ENCODE measurements around the gene KANSL1. TPM values are rescaled to one million over a fixed set of nuclear protein-coding genes. Genes with fewer than 3 reads are reported as not detected.
A peak's percentile ranks its signal among the peaks of the same experiment; 100 is the strongest.

Gene KANSL1
- total and polyA plus RNA-seq, 5 donors from 2014 or later: 9.1 to 295 (median 11.3) TPM

DNA sequence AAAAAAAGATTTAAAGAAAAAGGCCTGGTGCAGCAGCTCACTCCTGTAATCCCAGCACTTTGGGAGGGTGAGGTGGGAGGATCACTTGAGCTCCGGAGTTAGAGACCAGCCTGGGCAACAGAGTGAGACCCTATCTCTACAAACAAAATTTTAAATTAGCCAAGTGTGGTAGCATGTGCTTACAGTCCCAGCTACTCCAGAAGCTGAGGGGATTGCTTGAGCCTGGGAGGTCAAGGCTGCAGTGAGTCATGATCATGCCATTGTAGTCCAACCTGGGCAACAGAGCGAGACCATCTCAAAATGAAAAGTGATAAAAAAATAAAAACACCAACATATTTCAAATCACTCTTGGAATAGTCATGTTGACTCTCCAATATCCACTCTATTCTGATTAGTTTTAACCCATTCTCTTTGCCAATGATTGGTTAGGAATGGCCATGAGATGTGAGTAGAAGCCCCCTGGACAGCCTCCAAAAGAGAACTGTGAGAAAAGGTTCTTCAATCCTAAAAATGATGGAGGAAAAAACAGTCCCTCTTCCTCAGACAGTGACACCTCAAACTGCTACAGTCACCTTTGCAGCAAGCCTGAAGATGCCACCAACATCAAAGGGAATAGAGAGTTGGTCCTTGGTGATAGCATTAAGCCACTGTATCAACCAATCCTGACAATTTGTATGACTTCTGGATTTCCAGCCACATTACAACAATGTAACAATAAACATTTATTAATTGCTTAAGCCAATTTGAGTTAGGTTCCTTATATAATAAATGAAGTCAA is 2.9 kb upstream of the KANSL1 start:
- H3K9me3 Mint-ChIP-seq: peaks cover 0 to 3% (median 0%) of the 10 kb centered on the region in 7 donors
- H3K36me3 Mint-ChIP-seq: peaks cover 7% of the 10 kb centered on the region
- H3K27ac Mint-ChIP-seq: peak overlapping the region; percentile 57 to 100 (median 91)
- Histone ChIP-seq H3K27ac (ENCODE audit: insufficient read depth, low read length, poor library complexity, severe bottlenecking) (peak overlapping the region; percentile 98), H3K4me1 (ENCODE audit: control insufficient read depth, insufficient read depth, low read length, poor library complexity, severe bottlenecking) (peaks cover 35% of the 10 kb centered on the region), H3K9me3 (ENCODE audit: control insufficient read depth in 2 of 2, low read length in 2 of 2) (no peaks in the 10 kb centered on the region), H3K36me3 (ENCODE audit: control insufficient read depth, insufficient read depth, low read length) (no peaks in the 10 kb centered on the region), H3K27me3 (ENCODE audit: control insufficient read depth, insufficient read depth, low read length) (no peaks in the 10 kb centered on the region), H3K4me3 (ENCODE audit: low read depth, low read length) (no peak overlapping the region)
- peaks cover 19 to 53% (median 43%) of the 10 kb centered on the region in 4 donors for H3K4me1 Mint-ChIP-seq
- ATAC-seq (ENCODE audit: low read depth in 2 of 2) (no peak), DNase-seq (no peak)
- peaks cover 14% of the 10 kb centered on the region for H3K27me3 Mint-ChIP-seq
- H3K4me3 Mint-ChIP-seq: peak overlapping the region in 3 of 4 donors; percentile 7 to 95 (median 59)

DNA sequence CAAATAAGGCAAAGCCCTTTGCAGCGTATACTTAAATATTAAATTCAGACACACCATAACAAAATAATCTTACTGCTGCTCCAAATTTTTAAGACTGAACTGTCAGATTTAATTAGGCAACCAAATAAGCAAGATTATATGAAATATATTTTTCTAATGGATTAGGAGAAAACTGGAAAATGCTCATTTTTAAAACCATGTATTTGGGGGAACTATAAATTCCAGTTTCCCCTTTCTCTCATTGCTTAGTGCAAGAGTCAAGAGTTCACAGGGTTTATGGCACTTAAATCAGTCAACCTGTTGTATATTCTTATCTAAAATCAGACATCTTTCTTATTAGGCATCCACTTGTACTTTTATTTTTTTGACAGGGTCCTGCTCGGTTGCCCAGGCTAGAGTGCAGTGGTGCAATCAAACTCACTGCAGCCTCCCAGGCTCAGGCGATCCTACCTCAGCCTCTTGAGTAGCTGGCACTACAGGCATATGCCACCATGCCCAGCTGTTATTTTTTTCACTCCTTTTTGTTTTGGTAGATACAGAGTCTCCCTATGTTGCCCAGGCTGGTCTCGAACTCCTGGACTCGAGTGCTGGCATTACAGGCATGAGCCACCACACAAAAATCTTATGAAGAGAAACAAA is 2.1 kb upstream of the KANSL1 start:
- H3K36me3 ChIP-seq (ENCODE audit: control insufficient read depth, insufficient read depth, low read length): no peaks in the 10 kb centered on the region
- peaks cover 14% of the 10 kb centered on the region for H3K27me3 Mint-ChIP-seq
- H3K9me3 Mint-ChIP-seq: peaks cover 0 to 3% (median 0%) of the 10 kb centered on the region in 7 donors
- H3K27ac ChIP-seq (ENCODE audit: insufficient read depth, low read length, poor library complexity, severe bottlenecking): peak overlapping the region; percentile 98
- H3K9me3 ChIP-seq (ENCODE audit: control insufficient read depth in 2 of 2, low read length in 2 of 2): no peaks in the 10 kb centered on the region
- peak overlapping the region; percentile 98 to 100 (median 99) for H3K27ac Mint-ChIP-seq
- H3K4me3 ChIP-seq (ENCODE audit: low read depth, low read length): peak overlapping the region; percentile 95
- peaks cover 24 to 55% (median 45%) of the 10 kb centered on the region in 4 donors for H3K4me1 Mint-ChIP-seq
- peak overlapping the region; percentile 83 to 95 (median 91) for H3K4me3 Mint-ChIP-seq
- no peaks in the 10 kb centered on the region for H3K27me3 ChIP-seq (ENCODE audit: control insufficient read depth, insufficient read depth, low read length)
- H3K36me3 Mint-ChIP-seq: peaks cover 7% of the 10 kb centered on the region
- no peak for DNase-seq
- H3K4me1 ChIP-seq (ENCODE audit: control insufficient read depth, insufficient read depth, low read length, poor library complexity, severe bottlenecking): peaks cover 41% of the 10 kb centered on the region
- ATAC-seq (ENCODE audit: low read depth in 2 of 2): no peak

DNA sequence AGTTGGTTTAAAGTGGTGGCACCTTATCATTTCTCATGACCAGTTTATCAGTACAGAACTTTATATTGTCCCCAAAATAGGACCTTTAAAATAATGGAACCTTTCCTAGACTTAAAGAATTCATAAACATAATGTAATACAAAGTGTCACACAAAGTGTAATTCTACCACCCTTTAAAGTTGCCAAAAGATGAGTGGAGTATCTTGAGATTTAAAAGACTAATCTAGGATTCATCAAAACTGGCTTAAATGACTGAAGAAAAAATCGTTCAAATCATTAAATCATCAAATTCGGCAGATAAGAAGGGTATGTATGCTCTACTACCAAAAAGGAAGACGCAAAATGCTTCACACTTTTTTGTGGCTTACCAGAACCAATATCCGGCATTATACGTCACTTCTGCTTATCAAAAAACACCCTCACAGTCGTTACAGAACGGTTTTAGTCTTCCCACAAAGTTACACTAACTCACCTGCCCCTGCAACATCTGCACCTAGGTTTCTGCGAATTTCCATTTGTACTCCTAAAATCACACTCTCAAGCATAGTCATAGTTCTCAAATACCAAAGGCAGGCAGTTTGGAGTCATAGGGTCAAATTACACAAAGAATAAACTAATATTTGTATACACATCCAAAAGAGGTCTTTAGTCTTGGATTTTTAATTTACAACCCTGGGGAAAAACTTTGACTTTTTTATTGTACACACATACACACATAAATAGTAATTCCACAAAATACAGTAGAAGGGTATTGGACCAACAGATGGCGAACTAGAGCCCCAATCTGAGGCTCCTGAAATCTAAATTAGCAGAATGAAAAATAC is 1.4 kb upstream of the KANSL1 start:
- Mint-ChIP-seq H3K9me3 (peaks cover 0 to 3% (median 0%) of the 10 kb centered on the region in 7 donors), H3K4me3 (peak overlapping the region; percentile 83 to 95 (median 91)), H3K4me1 (peaks cover 29 to 58% (median 47%) of the 10 kb centered on the region in 4 donors), H3K27ac (peak overlapping the region; percentile 98 to 100 (median 99)), H3K36me3 (peaks cover 7% of the 10 kb centered on the region), H3K27me3 (peaks cover 14% of the 10 kb centered on the region)
- Histone ChIP-seq H3K4me3 (ENCODE audit: low read depth, low read length) (peak overlapping the region; percentile 95), H3K27me3 (ENCODE audit: control insufficient read depth, insufficient read depth, low read length) (no peaks in the 10 kb centered on the region), H3K27ac (ENCODE audit: insufficient read depth, low read length, poor library complexity, severe bottlenecking) (peak overlapping the region; percentile 98), H3K36me3 (ENCODE audit: control insufficient read depth, insufficient read depth, low read length) (no peaks in the 10 kb centered on the region), H3K4me1 (ENCODE audit: control insufficient read depth, insufficient read depth, low read length, poor library complexity, severe bottlenecking) (peaks cover 49% of the 10 kb centered on the region), H3K9me3 (ENCODE audit: control insufficient read depth in 2 of 2, low read length in 2 of 2) (no peaks in the 10 kb centered on the region)
- DNase-seq (peak; percentile 67 to 95 (median 93)), ATAC-seq (ENCODE audit: low read depth in 2 of 2) (peak; percentile 36 to 41)

DNA sequence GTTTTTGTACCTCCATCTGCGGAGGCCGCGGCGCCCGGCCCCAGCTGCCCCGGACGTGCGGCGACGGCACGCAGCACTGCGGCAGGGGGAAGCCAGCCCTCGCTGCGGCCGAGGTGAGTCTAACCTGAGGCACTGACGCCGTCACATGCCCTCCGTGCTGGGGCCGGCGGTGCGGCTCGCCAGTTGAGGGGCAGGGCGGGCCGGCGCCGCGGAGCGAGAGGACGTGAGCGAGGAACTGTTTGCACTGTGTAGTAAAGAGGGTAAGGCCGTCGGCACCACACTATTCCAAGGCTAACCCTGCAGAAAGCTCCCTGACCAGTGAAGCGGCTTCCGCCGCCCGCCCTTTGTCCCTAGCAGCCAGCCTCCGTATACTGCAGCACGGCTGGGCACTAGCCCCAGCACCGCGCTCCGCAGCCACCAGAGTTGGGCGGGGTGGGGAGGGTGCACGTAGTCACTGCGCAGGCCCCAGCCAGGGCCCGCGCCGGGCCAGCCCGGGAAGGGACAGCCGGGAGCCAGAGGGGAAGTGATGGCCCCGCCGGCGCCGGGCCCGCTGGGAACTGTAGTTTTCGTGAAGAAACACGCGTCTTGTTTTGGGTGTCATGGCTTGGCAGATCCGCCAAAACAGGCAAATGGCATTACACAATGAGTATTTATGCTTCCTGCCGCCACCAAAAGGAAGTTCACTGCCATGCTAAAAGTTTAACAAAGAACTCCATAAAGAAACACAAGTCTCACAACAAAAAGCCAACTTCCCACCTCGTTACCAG is 580 bp upstream of the KANSL1 start:
- Mint-ChIP-seq H3K4me3 (peak overlapping the region; percentile 83 to 95 (median 91)), H3K4me1 (peaks cover 29 to 59% (median 47%) of the 10 kb centered on the region in 4 donors), H3K27me3 (peaks cover 14% of the 10 kb centered on the region), H3K36me3 (peaks cover 7% of the 10 kb centered on the region), H3K27ac (peak overlapping the region; percentile 98 to 100 (median 99)), H3K9me3 (peaks cover 0 to 3% (median 0%) of the 10 kb centered on the region in 7 donors)
- ATAC-seq (ENCODE audit: low read depth in 2 of 2): peak; percentile 74
- Histone ChIP-seq H3K4me3 (ENCODE audit: low read depth, low read length) (peak overlapping the region; percentile 95), H3K4me1 (ENCODE audit: control insufficient read depth, insufficient read depth, low read length, poor library complexity, severe bottlenecking) (peaks cover 57% of the 10 kb centered on the region), H3K27ac (ENCODE audit: insufficient read depth, low read length, poor library complexity, severe bottlenecking) (peak overlapping the region; percentile 98), H3K9me3 (ENCODE audit: control insufficient read depth in 2 of 2, low read length in 2 of 2) (no peaks in the 10 kb centered on the region), H3K27me3 (ENCODE audit: control insufficient read depth, insufficient read depth, low read length) (no peaks in the 10 kb centered on the region), H3K36me3 (ENCODE audit: control insufficient read depth, insufficient read depth, low read length) (no peaks in the 10 kb centered on the region)
- peak; percentile 92 to 96 (median 93) for DNase-seq

DNA sequence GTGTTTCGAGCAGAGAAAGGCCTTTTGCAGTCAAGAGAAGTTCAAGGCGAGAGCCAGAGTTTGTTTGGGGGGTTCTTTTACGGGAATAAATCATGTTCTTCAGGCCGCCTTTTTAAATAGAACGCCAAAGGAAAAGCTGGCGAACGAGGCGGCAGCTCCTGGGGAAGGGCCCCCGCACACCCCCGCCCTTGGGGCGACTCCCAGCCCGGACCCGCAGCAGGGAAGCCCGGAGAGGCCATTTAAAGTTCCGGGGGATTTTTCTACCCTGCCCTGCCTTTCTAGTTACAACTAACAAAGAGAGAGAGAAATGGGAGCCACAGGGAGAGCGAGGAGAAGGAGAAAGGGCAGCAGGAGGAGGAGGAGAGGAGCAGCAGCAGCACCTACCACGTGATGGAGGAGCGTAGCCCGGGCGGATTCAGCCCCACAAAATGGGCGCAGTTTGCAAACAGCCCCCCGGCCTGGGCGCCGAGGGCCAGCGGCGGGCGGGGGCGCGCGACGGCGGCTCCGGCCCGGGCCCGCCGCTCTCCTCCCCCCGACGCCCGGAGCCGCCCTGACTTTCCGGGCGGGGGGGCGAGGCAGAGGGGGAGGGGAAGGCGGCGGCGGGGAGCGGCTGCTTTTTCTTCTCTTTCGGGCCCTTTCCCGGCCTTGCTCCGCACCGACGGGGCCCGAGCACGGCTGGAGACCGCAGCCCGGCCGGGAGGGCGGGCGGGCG is 634 bp downstream of the KANSL1 start:
- Histone ChIP-seq H3K9me3 (ENCODE audit: control insufficient read depth in 2 of 2, low read length in 2 of 2) (no peaks in the 10 kb centered on the region), H3K27ac (ENCODE audit: insufficient read depth, low read length, poor library complexity, severe bottlenecking) (peak overlapping the region; percentile 98), H3K36me3 (ENCODE audit: control insufficient read depth, insufficient read depth, low read length) (peaks cover 2% of the 10 kb centered on the region), H3K27me3 (ENCODE audit: control insufficient read depth, insufficient read depth, low read length) (no peaks in the 10 kb centered on the region), H3K4me1 (ENCODE audit: control insufficient read depth, insufficient read depth, low read length, poor library complexity, severe bottlenecking) (peaks cover 69% of the 10 kb centered on the region), H3K4me3 (ENCODE audit: low read depth, low read length) (peak overlapping the region; percentile 100)
- H3K27ac Mint-ChIP-seq: peak overlapping the region; percentile 94 to 98 (median 95)
- peaks cover 5% of the 10 kb centered on the region for H3K36me3 Mint-ChIP-seq
- peaks cover 0 to 3% (median 0%) of the 10 kb centered on the region in 7 donors for H3K9me3 Mint-ChIP-seq
- DNase-seq (peak; percentile 60 to 63 (median 63)), ATAC-seq (ENCODE audit: low read depth in 2 of 2) (peak; percentile 3 to 4)
- peaks cover 14% of the 10 kb centered on the region for H3K27me3 Mint-ChIP-seq
- peak overlapping the region; percentile 95 to 99 (median 98) for H3K4me3 Mint-ChIP-seq
- H3K4me1 Mint-ChIP-seq: peaks cover 35 to 66% (median 54%) of the 10 kb centered on the region in 4 donors

DNA sequence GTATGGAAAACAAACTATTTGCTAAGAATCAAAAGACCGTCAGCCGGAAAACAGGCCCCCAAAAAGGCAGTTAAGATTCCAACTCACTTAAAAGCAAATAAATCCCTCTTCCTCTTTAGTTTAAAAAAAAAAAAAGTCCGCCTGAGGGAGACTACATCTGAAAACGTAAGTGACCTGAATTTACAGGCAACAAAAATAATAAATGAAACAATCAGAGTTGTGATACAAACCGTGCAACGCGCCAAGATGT is 1.1 kb downstream of the KANSL1 start:
- peaks cover 4% of the 10 kb centered on the region for H3K36me3 Mint-ChIP-seq
- no peaks in the 10 kb centered on the region for H3K27me3 ChIP-seq (ENCODE audit: control insufficient read depth, insufficient read depth, low read length)
- peak overlapping the region; percentile 98 for H3K27ac ChIP-seq (ENCODE audit: insufficient read depth, low read length, poor library complexity, severe bottlenecking)
- peaks cover 37 to 66% (median 54%) of the 10 kb centered on the region in 4 donors for H3K4me1 Mint-ChIP-seq
- no peaks in the 10 kb centered on the region for H3K9me3 ChIP-seq (ENCODE audit: control insufficient read depth in 2 of 2, low read length in 2 of 2)
- peaks cover 0 to 3% (median 0%) of the 10 kb centered on the region in 7 donors for H3K9me3 Mint-ChIP-seq
- peak in 1 of 3 donors; percentile 37 for DNase-seq
- ATAC-seq (ENCODE audit: low read depth in 2 of 2): no peak
- H3K27me3 Mint-ChIP-seq: peaks cover 14% of the 10 kb centered on the region
- H3K4me3 Mint-ChIP-seq: peak overlapping the region; percentile 95 to 99 (median 98)
- peak overlapping the region; percentile 94 to 98 (median 95) for H3K27ac Mint-ChIP-seq
- peak overlapping the region; percentile 100 for H3K4me3 ChIP-seq (ENCODE audit: low read depth, low read length)
- peaks cover 73% of the 10 kb centered on the region for H3K4me1 ChIP-seq (ENCODE audit: control insufficient read depth, insufficient read depth, low read length, poor library complexity, severe bottlenecking)
- peaks cover 2% of the 10 kb centered on the region for H3K36me3 ChIP-seq (ENCODE audit: control insufficient read depth, insufficient read depth, low read length)

All from CD4-positive, CD25-positive, alpha-beta regulatory T cell (primary cell).